DMS79 treated with DMSO at 0.1 percent for 48 hours (cell line): ENCODE results near the gene PRRG4.
A peak's percentile ranks its signal among the peaks of the same experiment; 100 is the strongest.
"Not testable (repeated sequence)": the region's sequence is repeated elsewhere in the genome, so short reads cannot be mapped to it uniquely, and the experiment has no call there.

ENCODE experiments used
- DNase-seq: peaks from one replicate; lab custom pipeline; 2025; lab: John Stamatoyannopoulos, UW

The PRRG4 gene

DNA sequence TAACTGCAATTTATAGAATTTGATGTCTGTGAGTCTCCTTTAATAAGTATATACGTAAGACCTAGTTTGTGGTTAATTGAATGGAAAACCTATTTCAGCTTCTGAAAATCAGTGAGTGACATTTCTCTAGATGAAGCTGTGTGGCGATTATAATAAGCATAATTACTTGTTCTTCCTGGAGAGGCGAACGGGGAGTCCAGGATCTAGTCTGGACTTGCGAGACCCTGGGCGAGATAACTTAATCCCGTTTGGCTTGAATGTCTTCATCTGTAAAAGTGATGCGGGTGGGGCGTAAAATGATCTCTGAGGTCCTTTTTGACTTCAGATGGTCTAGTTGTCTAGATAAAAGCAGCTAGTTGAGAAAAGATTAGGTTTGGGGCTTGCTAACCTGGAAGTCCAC lies 1.1 kb downstream of the PRRG4 start:
- no peak for DNase-seq

DNA sequence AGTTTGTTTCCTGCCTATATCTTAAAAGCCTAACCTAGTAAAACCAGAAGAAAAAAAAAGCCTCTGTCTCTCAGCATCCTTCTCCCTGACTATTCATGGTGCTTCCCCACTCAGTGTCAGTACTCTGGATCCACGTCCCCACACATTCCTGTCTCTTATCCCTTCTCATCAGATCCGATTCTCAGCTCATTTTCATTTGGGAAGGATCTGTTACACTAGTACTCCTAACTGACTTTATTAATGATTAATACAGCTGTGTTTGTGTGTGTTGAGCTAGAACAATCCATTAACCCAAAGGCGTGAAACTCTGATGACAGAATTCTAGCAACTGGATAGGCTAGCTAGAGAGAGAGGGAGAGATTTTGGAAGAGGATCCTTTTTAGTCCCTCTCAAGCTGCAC lies 1.5 kb downstream of the PRRG4 start:
- no peak for DNase-seq

GRCh38 chr11:32833921-32834320 lies 4.2 kb downstream of the PRRG4 start:
- DNase-seq: no peak

DNA sequence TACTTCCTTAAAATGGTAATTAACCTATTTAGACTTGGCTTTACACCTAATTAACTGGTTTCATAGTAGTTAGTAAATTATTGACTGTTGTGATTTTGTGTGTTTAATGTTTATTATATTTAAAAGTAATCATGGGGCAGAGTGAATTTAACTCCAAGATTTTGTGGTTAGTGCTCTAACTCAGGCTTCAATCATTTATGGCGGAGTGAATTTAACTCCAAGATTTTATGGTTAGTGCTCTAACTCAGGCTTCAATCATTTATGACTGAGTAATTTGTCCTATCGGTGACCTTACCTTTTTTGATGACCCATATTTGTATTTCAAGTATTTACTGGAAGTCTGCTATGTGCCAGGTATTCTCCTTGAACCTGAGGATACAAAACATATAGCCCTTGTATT lies 7.2 kb downstream of the PRRG4 start:
- no peak for DNase-seq

DNA sequence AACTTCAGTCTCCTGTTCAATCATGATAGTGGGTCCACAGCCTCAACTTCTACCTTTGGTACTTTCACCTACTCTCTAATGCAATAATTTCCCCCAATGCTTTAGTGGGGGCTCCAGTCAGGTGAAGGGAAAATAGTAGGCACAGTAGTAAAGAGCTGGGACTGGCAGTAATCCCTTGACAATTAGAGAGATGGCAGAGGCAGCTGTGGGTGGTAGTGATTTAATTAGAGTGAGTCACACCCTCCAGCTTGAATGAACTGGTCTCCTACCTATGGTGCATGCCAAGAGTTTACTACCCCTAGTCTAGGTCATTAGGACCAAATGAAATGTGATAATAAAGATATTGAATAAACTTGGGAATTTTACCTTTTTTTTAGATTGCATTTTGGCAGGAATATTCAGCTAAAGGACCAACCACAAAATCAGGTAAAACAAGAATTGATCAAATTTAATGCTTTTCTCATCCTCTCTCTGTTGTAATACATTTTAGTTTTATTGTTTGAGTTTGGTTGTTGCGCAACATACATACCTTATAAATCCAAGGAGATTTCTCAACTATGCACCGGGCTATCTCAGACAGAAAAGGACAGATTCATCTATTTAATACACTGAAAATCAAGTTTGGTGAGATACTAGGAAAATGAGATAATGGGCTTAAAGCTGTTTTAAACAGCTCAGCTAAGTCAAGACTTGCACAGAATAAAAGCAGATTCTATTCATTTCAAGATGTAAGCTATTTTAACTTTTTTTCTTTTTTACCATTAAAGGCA lies 9.0 kb downstream of the PRRG4 start:
- DNase-seq: no peak

DNA sequence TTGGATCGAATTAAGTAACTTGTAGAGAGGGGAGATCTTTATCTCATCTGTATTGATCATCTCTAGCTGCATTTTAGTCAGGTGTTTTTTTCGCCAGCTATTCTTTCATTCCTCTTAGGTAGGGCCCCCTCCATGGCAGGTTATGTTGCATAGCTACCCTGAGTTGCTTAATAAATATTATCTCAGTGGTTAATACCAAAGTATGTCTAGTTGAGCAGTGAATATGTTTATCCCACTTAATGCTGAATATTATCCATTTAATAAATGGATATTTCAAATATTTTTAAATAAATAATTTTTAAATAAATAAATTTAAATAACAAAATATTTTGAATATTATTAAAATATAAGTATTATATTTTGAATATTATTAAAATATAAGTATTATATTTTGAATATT lies 9.6 kb downstream of the PRRG4 start:
- DNase-seq: no peak

DNA sequence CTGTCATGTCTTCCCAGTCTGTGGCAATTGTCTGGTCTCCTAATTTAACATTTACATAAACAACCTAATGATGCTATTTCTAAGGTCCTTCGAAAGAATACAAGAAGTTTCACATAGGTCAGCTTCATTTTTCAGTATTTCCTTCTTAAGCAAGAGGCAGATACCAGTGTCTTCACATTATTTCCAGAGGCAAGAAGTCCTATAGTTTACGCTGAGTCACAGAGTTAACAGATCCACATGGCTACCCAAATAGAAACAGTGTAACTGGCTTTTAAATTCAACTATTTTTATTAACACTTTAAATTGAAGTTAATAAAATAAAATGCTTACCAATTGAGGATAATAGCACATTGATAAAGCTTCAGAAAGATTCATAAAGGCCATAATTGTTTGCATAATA lies 10.9 kb downstream of the PRRG4 start:
- no peak for DNase-seq

GRCh38 chr11:32843544-32843943 lies 13.8 kb downstream of the PRRG4 start:
- no peak for DNase-seq

DNA sequence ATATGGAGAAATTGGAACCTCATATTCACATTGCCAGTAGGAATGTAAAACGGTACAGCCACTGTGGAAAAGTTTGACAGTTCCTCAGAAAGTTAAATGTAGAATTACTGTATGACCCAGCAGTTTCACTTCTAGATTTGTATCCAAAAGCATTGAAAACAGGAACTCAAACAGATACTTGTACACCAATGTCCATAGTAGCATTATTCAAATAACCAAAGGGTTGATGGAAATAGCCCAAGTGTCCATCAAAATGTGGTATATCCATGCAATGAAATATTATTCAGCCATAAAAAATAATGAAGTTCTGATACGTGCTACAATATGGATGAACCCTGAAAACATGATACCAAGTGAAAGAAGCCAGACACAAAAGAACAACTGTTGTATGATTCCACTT lies 17.8 kb downstream of the PRRG4 start:
- DNase-seq: no peak

DNA sequence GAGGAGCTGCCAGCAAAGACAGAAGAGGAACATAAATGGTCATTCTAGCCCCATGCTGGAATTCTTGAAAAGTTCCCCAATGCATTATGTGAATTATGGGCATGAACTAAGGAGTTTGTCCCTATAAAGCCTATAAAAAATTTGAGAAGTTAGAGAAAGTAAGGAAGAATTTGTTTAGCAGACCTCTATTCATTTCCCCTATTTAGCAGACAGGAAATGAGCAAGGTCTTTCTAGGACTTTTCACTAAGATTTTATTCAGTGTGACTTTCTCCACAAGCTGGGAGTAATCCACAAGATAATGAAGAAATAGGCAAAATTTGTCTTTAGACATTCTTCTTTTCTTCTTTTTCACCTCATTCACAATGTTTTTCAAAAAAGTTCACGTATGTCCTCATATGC lies 20.0 kb downstream of the PRRG4 start:
- no peak for DNase-seq

- DNase-seq: no peak
Measured at GRCh38 chr11:32851251-32851650, 21.5 kb downstream of the PRRG4 start.

DNA sequence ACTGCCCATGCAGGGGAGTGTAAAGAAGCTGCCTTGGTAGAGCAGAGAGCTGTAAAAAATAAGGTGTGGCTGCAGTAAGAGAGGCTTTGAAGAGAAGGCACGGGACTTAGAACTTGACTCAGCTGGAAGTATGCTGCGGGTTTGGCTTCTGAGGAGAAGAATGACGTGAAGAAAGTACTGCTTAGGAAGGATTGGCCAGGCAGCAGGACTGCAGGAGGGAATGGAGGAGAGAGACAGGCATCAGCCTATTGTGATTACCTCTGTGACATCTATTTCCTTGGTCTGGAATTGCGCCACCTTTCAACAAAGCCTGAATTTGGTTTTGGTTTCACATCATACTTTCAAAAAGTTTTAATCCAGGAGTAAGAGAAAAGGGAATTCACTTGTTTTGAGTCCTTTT lies 22.5 kb downstream of the PRRG4 start:
- no peak for DNase-seq

DNA sequence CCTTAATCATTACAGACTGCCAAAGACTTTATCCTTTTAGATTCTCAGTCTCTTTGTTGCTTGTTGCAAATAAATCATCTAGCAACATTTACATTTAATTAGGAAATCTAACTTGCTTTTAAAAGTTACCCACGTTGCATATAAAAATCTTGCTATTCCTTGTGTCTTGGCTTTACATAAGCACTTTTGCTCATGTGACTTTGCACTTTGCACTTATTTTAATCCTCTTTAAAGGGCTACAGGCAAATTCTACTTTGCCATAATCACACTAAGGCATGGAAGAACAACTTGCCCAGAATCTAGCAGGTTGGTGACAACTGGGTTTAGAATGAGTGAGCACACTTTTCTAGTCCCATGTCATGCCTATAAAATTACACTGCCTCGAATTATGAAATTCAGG lies 25.9 kb downstream of the PRRG4 start:
- no peak for DNase-seq

GRCh38 chr11:32858731-32859130 lies 29.0 kb downstream of the PRRG4 start:
- DNase-seq: no peak

DNA sequence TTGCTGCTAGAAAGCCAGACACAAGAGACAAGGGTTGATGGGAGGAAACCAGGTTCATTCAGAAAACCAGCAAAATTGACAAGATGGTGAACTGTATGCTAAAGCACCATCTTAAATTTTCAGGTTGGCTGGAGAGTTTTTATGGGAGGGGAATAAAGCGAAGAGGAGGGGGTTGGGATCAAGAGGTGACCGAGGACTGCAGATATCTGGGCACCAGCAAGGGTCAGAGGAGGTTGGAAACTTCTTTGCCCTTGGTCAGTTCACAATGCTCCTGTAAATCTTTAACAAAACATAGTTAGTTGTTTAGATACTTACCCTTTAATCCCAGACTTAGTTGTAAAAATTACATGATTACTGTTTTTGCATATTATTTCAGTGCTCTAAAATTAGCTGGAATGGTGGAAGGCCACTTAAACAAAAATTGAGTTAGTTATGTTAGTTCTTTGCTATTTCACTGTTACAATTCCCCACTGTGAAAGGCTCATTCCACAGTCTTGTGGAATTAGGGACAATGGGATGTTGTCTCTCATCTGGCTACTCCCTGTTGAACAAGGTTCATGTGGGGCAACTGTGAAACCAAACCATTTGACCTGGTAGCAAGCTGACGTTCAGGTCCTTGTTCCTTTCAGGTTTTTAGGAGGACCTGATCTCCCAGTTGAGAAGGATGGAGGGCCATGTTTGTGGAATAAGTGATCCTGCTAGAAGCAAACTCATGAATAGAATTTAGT lies 32.3 kb downstream of the PRRG4 start:
- DNase-seq: no peak

DNA sequence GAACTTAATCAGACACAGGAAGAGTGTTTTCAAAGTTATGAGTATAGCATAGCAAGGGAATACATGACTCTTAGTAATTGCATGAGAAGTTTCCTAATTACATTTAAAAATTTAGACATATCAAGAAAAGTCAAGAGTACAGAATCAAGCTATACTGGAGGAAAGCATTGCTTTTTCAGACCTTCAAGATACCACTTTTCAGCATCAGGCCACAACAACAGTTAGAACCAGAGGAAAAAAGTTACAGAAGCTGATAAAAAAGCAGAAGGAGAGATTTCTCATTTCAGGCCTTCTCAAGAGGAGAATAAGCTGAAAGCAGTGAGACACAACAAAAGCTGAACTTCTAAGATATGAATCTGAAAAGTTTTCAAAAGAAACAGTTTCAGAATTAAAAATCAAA lies 34.8 kb downstream of the PRRG4 start:
- DNase-seq: no peak

DNA sequence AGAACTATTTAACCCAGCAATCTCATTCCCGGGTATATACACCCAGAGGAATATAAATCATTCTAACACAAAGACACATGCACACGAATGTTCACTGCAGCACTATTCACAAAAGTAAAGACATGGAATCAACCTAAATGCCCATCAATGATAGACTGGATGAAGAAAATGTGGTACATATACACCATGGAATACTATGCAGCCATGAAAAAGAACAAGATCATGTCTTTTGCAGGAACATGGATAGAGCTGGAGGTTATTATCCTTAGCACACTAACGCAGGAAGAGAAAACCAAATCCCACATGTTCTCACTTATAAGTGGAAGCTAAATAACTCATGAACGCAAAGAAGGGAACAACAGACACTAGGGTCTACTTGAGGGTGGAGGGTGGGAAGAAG lies 39.0 kb downstream of the PRRG4 start:
- not testable (repeated sequence) for DNase-seq

GRCh38 chr11:32870676-32871075 lies 40.9 kb downstream of the PRRG4 start:
- no peak for DNase-seq

- peak; percentile 91 for DNase-seq
Measured at GRCh38 chr11:32874132-32874531, 44.4 kb downstream of the PRRG4 start.

- no peak for DNase-seq
Measured at GRCh38 chr11:32881286-32881685, 51.6 kb downstream of the PRRG4 start.

DNA sequence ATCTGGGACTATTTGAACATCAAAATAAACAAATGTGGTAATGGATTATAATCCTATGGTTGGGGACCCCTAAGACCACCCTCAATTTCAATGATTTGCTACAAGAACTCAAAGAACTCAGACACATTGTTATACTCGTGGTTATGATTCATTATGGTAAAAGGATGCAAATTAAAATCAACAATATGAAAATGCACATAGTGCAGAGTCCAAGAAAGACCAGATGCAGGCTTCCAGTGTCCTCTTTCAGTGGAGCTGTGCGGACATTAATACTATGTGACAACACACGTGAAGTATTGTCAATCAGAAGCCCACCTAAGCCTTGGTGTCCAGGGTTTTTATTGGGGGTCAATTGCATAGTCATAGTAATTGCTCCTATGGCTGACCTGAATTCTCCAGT lies 53.7 kb downstream of the PRRG4 start:
- DNase-seq: no peak

- no peak for DNase-seq
Measured at GRCh38 chr11:32884023-32884422, 54.3 kb downstream of the PRRG4 start.

DNA sequence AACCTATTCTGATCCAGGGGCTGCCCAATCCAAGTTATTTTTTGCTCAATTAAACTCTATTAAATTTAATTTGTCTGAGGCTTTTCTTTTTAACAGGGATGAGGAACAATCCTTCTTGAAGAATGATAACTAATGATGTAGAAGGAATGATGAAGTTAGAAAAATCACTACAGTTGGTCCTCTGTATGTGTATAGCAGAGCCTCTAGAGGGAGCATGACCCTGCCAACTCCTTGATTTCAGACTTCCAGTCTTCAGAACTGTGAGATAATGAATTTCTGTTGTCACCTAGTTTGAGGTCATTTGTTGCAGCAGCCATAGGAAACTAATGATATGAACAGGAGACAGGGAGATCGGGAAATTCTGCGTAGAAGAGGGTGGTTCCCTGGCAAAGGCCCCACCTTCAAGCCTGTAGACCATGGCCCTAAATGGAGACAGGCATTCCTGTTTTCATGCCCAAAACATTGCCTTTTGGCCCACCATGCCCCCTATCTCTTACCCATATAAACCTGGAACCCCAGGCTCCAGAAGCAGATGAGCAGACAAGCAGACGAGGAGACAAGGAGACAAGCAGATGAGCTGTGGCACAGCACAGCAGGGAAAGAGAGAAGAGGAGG lies 55.1 kb downstream of the PRRG4 start:
- no peak for DNase-seq
